Peyer's patch (tissue), 4 donors: ENCODE data around the gene TAF3. TPM values are rescaled to one million over a fixed set of nuclear protein-coding genes. Genes with fewer than 3 reads are reported as not detected.

ENCODE experiments used
- DNase-seq, 3 donors: peaks; one replicate each; pipeline ENCODE4 v3.0.0-alpha.2; 2017 to 2019
- H3K27ac ChIP-seq, 4 donors: fragments of 200-600 bp; sonication (generic); one replicate each; pipeline ENCODE4 v1.5.1; 2016 to 2019
- H3K27me3 ChIP-seq, 2 donors: fragments of 200-600 bp; sonication (generic); one replicate each; pipeline ENCODE4 v1.5.1; 2019
- H3K36me3 ChIP-seq, 3 donors: fragments of 200-600 bp; sonication (generic); one replicate each; pipeline ENCODE4 v1.5.1; 2016 to 2019
- H3K4me1 ChIP-seq, 4 donors: fragments of 200-600 bp; sonication (generic); one replicate each; pipeline ENCODE4 v1.5.1; 2016 to 2019
- H3K4me3 ChIP-seq, 4 donors: fragments of 200-600 bp; sonication (generic); 1 replicate in 3 of 4; 2 replicates in 1 of 4; pipeline ENCODE4 v1.5.1; 2016 to 2019; ENCODE audit warnings: mild to moderate bottlenecking in 1 of 4
- H3K9me3 ChIP-seq, 4 donors: fragments of 200-600 bp; sonication (generic); one replicate each; pipeline ENCODE4 v1.5.1; 2016 to 2019; ENCODE audit warnings: mild to moderate bottlenecking in 1 of 4
- POLR2A ChIP-seq, 2 donors: fragments of 450-650 bp; IDR thresholded peaks; one replicate each; pipeline ENCODE4 v1.5.1; 2017; ENCODE audit warnings: antibody characterized with exemption in 2 of 2, mild to moderate bottlenecking in 2 of 2, moderate library complexity in 2 of 2
- total RNA-seq, 4 donors: library from RNA; depleted of rRNA; stranded (reverse); fragments of >200 nt; gene quantifications; one replicate each; pipeline ENCODE4 v1.1.0, GENCODE V29; 2016
- TF ChIP-seq, protein P1 (sequence below), 6 experiments: fragments of 450-650 bp in 4 of 6; fragments of 200-600 bp in 2 of 6; sonication (generic) in 1 of 6; IDR thresholded peaks; one replicate each; pipeline ENCODE4 v1.5.1; 2017 to 2019; ENCODE audit warnings: antibody characterized with exemption in 6 of 6, mild to moderate bottlenecking in 3 of 6, moderate library complexity in 1 of 6

The TAF3 gene
- total RNA-seq, 4 donors from 2014 or later, result 5.1 to 22.3 (median 7.1) TPM

DNA sequence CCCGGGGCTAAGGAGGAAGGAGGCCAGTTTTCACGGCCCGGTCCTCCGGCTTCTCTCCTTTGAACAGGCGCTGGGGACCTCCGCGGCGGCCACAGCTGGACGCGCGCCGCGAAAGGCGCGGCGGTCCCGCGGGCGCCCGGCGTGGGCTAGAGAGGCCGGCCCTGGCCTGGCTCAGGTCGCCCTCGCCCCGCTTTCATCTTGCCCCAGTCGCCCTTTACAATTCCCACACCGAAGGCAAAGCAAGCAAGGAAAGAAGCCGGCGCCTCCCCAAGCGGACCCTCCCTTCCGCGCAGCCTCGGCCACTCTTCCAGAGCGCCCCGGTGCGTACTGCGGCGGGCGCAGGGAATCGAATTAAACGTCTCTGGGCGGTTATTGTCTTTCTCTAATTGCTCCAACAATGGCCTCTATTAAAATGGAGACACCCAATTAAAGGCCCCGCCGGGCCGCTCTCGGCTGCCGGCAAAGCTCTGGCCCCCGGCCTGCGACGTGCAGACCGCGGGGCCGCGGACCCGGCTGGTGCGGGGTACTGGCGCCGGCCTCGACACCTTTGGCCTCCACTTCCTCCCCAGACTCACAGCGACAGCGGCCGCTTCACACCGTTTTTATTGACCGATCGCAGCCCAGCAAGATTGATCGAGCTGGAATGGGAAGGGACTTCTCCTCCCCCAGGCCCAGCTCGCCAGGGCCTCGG, 231.7 kb downstream of the TAF3 start:
- no peak for TF ChIP-seq POLR2A (IDR thresholded peaks at IDR 0.05)
- TF ChIP-seq, protein P1, sequence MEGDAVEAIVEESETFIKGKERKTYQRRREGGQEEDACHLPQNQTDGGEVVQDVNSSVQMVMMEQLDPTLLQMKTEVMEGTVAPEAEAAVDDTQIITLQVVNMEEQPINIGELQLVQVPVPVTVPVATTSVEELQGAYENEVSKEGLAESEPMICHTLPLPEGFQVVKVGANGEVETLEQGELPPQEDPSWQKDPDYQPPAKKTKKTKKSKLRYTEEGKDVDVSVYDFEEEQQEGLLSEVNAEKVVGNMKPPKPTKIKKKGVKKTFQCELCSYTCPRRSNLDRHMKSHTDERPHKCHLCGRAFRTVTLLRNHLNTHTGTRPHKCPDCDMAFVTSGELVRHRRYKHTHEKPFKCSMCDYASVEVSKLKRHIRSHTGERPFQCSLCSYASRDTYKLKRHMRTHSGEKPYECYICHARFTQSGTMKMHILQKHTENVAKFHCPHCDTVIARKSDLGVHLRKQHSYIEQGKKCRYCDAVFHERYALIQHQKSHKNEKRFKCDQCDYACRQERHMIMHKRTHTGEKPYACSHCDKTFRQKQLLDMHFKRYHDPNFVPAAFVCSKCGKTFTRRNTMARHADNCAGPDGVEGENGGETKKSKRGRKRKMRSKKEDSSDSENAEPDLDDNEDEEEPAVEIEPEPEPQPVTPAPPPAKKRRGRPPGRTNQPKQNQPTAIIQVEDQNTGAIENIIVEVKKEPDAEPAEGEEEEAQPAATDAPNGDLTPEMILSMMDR (IDR thresholded peaks at IDR 0.05), result no peak
- peaks cover 0 to 4% (median 0%) of the 10 kb centered on the region in 4 donors for H3K9me3 ChIP-seq
- H3K4me1 ChIP-seq, result peaks cover 6 to 71% (median 36%) of the 10 kb centered on the region in 4 donors
- H3K4me3 ChIP-seq, result peak overlapping the region in 3 of 4 donors; percentile 38 to 52 (median 45)
- H3K36me3 ChIP-seq, result no peaks in the 10 kb centered on the region
- H3K27me3 ChIP-seq, result peaks cover 0 to 97% of the 10 kb centered on the region in 2 donors
- H3K27ac ChIP-seq, result no peak overlapping the region
- no peak for DNase-seq

DNA sequence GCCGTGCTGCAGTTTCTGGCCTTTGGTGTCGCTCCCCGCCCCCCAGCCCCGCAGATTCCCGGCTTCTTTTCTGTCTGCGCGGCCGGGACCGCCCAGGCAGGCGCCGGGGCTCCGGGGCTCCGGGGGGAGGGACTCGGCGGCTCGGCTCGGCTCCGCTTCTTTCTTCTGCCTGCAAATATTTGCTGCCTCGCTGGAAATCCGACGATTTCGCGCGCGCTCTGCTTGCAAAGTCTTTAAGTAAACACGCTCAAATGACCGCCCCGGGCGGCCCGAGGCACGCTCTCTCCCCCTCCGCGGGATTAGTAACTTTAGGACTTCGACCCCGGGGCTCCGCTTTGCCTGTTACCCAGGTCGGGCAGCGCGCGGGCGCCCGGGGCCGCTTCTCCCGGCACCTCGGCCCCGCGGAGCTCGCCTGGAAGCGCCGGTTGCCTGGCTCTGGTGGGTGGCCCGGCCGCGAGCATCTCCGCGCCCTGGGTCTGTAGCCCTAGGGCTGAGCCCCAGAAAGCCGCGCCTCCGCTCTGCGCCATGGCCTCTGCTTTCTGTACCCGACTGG, 232.3 kb downstream of the TAF3 start:
- Histone ChIP-seq H3K4me1 (peaks cover 3 to 71% (median 36%) of the 10 kb centered on the region in 4 donors), H3K36me3 (no peaks in the 10 kb centered on the region), H3K4me3 (peak overlapping the region in 3 of 4 donors; percentile 38 to 52 (median 45)), H3K27me3 (peaks cover 0 to 97% of the 10 kb centered on the region in 2 donors), H3K27ac (no peak overlapping the region), H3K9me3 (peaks cover 0 to 4% (median 0%) of the 10 kb centered on the region in 4 donors)
- TF ChIP-seq, protein P1 (IDR thresholded peaks at IDR 0.05), result no peak
- no peak for TF ChIP-seq POLR2A (IDR thresholded peaks at IDR 0.05)
- peak in 2 of 3 donors; percentile 71 to 72 for DNase-seq

DNA sequence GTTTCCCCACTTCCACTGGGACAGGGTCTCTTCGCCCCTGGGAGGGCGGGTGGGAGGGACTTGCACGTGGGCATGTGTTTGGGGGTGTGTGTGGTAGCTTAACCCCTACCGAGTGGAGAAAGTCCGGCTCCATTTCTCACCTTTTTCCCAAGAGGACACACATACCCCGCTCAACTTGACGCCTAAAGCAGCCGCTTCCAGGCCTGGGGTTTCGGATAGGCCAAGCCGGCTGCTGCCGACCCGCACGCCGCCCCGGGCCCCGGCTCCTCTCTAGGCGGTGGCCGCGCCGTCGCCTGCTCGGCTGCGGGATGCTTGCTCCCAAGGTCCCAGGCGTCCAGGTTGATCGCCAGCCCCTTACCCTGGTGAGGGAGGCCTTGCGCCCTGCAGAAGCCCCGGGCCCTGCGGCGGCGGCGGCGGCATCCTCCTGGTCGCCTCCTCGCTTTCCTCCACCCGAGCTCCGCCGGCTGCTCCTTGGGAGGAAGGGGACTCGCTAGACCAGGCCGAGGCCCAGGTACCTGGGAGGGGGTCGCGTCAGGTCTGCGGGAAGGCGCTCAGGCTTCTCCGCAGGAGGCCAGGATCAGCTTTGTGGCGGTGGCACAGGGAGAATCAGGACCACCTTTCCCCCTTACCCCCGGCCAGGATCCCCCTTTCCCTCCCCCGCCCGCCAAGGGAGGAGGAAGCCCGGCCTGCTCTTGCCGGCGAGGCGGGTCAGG, 233.0 kb downstream of the TAF3 start:
- peak overlapping the region in 2 of 4 donors; percentile 45 to 52 for H3K4me3 ChIP-seq
- TF ChIP-seq POLR2A (IDR thresholded peaks at IDR 0.05), result no peak
- TF ChIP-seq, protein P1 (IDR thresholded peaks at IDR 0.05), result no peak
- H3K27ac ChIP-seq, result no peak overlapping the region
- H3K9me3 ChIP-seq, result peaks cover 0 to 4% (median 0%) of the 10 kb centered on the region in 4 donors
- no peak for DNase-seq
- peaks cover 3 to 73% (median 36%) of the 10 kb centered on the region in 4 donors for H3K4me1 ChIP-seq
- H3K36me3 ChIP-seq, result no peaks in the 10 kb centered on the region
- peaks cover 0 to 98% of the 10 kb centered on the region in 2 donors for H3K27me3 ChIP-seq

DNA sequence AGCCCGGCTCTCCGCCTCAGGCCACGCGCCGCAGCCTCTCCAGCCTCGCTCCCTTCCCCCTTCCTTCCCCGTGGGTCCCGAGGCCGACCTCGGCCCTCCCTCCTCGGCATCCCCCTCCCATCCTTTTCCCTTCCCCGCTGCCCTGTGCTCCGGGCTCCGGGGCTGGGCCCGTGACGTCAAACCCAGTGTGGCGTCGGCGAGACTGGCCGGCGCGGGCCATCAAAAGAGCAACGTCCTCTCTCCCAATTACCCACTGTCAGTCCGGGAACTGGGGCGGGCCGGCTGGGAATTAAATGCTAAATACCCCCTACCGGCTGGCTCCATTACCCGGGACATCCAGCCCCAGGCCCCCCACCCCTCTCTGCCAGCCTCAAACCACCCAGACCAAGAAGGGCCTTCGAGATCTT, 233.5 kb downstream of the TAF3 start:
- Histone ChIP-seq H3K4me1 (peaks cover 3 to 73% (median 36%) of the 10 kb centered on the region in 4 donors), H3K27me3 (peaks cover 0 to 92% of the 10 kb centered on the region in 2 donors), H3K36me3 (no peaks in the 10 kb centered on the region), H3K4me3 (no peak overlapping the region), H3K27ac (no peak overlapping the region), H3K9me3 (peaks cover 0 to 4% (median 0%) of the 10 kb centered on the region in 4 donors)
- DNase-seq, result no peak
- TF ChIP-seq, protein P1 (IDR thresholded peaks at IDR 0.05), result no peak
- TF ChIP-seq POLR2A (IDR thresholded peaks at IDR 0.05), result no peak

DNA sequence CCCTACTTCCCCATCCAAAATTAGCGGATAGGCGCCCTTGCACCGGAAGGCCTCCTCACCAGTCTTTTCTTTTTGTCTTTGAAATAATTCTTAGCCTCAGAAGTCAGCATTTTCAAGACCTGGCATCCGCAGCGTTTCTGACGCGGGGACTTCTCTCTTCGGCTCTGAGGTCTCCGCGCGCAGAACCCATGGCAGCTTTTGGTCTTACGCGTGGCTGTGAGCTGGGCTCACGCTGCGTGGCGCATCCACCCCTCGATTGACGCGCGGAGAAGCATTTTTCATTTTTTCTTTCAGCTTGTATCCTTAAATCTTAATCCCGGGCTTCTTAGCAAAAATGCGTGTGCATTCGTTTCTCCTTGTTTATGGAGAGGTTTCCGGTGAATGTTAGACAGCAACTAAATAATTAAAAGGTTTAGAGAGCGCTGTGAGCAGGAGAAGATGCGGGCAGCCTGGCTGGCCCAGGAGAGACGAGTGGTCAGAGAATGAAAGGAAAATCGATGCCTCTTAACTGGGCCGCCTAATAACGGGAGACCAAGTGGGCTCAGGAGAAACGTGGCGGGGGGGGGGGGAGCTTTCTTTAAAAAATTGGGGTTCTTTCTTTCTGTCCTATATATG, 234.1 kb downstream of the TAF3 start:
- H3K9me3 ChIP-seq, result peaks cover 0 to 4% (median 0%) of the 10 kb centered on the region in 4 donors
- no peak overlapping the region for H3K4me3 ChIP-seq
- H3K27me3 ChIP-seq, result peaks cover 0 to 86% of the 10 kb centered on the region in 2 donors
- peaks cover 3 to 73% (median 36%) of the 10 kb centered on the region in 4 donors for H3K4me1 ChIP-seq
- no peak for DNase-seq
- H3K27ac ChIP-seq, result no peak overlapping the region
- no peaks in the 10 kb centered on the region for H3K36me3 ChIP-seq
- TF ChIP-seq, protein P1 (IDR thresholded peaks at IDR 0.05), result no peak
- TF ChIP-seq POLR2A (IDR thresholded peaks at IDR 0.05), result no peak
